GM12892 (cell line): Measurements from ENCODE around the gene PARG.

ENCODE experiments used
- POLR2A ChIP-seq: IDR thresholded peaks from 2 replicates; pipeline ENCODE4 v1.6.1; 2011; ENCODE audit warnings: low read depth, low read length, control low read depth
- POLR2AphosphoS5 ChIP-seq: IDR thresholded peaks from 2 replicates; pipeline ENCODE4 v1.6.1; 2011; ENCODE audit warnings: low read depth, low read length, control low read depth

DNA sequence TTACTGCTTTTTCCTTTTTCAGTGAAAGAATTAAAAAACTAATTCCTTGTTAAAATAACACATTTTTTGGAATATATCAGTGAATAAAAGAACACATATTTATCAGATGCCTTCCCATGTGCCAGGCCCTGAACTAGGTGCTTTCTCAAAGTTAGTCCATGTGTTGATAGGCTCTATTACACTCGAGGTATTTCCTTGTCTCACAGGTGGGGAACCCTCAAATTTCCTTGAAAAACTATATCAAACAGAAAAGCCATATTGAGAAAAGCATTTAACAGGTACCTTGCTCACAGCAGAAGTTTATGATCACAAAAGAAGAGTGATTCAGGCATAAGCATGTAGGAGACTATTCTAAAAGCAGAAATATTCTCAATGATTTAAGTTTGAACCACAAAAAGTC is 104.1 kb downstream of the PARG start:
- TF ChIP-seq POLR2A (no peak), POLR2AphosphoS5 (no peak)
